Osteocyte (in vitro differentiated cells): ENCODE results near the gene CNNM4. TPM values are rescaled to one million over a fixed set of nuclear protein-coding genes. Genes with fewer than 3 reads are reported as not detected.

Experiments used
- DNase-seq: peaks from one replicate; pipeline ENCODE4 v3.0.0; 2021; ENCODE audit warnings: mixed read lengths; ENCODE audit not compliant: unreplicated experiment; ENCODE audit errors: extremely low spot score
- H3K27ac Mint-ChIP-seq: one replicate; pipeline ENCODE4 v1.8.0; 2021; ENCODE audit warnings: mild to moderate bottlenecking, mixed read lengths; ENCODE audit not compliant: unreplicated experiment
- H3K27me3 Mint-ChIP-seq: one replicate; pipeline ENCODE4 v1.8.0; 2021; ENCODE audit warnings: mixed read lengths; ENCODE audit not compliant: unreplicated experiment
- H3K36me3 Mint-ChIP-seq: one replicate; pipeline ENCODE4 v1.8.0; 2021; ENCODE audit warnings: mixed read lengths; ENCODE audit not compliant: unreplicated experiment
- H3K4me1 Mint-ChIP-seq: one replicate; pipeline ENCODE4 v1.8.0; 2021; ENCODE audit warnings: mixed read lengths; ENCODE audit not compliant: unreplicated experiment
- H3K4me3 Mint-ChIP-seq: one replicate; pipeline ENCODE4 v1.8.0; 2021; ENCODE audit warnings: mild to moderate bottlenecking, moderate library complexity, mixed read lengths; ENCODE audit not compliant: unreplicated experiment
- H3K9me3 Mint-ChIP-seq: one replicate; pipeline ENCODE4 v1.8.0; 2021; ENCODE audit warnings: mixed read lengths; ENCODE audit not compliant: unreplicated experiment
- total RNA-seq: library from RNA; stranded (reverse); gene quantifications from 2 replicates; pipeline ENCODE4 v1.2.1, GENCODE V29; 2021
- TF ChIP-seq, protein P1 (sequence below): fragments of 200-600 bp; sonication (generic); IDR thresholded peaks from 2 replicates; pipeline ENCODE4 v1.5.0; 2021; ENCODE audit warnings: antibody characterized with exemption, mild to moderate bottlenecking, moderate library complexity

The CNNM4 gene
- total RNA-seq, 1 donor from 2014 or later = 7.6 TPM

DNA sequence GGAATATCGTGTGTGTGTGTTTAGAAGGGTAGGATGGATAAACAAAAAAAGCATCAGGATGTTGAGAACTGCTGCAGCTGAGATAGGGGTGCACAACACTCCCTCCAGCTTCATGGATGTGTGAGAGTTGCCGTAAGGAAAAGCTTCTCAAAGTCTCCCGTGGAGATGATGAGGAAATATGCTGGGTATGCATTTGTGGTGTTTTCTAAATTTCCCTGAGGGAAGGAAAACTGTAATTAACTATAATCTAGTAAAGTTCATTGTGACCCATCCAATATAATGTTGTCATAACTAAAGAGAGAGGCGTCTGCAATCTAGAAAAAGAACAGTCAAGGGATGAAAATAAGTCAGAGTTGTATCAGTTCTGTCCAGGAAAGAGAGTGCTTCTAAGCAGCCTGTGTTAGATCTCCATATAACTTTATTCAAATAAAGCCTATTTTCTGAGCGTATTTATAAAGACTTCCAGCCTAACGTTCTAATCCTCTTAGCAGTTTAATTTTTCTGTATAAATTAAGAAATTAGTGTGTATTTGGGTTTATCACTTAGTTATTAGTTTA is 13.6 kb upstream of the CNNM4 start:
- no peak overlapping the region for H3K4me3 Mint-ChIP-seq
- no peaks in the 10 kb centered on the region for H3K36me3 Mint-ChIP-seq

DNA sequence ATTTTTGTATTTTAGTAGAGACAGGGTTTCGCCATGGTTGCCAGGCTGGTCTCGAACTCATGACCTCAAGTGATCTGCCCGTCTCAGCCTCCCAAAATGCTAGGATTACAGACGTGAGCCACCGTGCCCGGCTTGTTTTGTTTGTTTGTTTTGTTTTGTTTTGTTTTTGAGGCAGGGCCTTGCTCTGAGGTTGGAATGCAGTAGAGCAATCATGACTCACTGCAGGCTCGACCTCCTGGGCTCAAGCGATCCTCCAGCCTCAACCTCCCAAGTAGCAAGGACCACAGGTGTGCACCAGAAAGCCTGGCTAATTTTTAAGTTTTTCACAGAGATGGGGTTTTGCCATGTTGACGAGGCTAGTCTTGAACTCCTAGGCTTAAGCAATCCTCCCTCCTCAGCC is 8.9 kb upstream of the CNNM4 start:
- TF ChIP-seq, protein P1, sequence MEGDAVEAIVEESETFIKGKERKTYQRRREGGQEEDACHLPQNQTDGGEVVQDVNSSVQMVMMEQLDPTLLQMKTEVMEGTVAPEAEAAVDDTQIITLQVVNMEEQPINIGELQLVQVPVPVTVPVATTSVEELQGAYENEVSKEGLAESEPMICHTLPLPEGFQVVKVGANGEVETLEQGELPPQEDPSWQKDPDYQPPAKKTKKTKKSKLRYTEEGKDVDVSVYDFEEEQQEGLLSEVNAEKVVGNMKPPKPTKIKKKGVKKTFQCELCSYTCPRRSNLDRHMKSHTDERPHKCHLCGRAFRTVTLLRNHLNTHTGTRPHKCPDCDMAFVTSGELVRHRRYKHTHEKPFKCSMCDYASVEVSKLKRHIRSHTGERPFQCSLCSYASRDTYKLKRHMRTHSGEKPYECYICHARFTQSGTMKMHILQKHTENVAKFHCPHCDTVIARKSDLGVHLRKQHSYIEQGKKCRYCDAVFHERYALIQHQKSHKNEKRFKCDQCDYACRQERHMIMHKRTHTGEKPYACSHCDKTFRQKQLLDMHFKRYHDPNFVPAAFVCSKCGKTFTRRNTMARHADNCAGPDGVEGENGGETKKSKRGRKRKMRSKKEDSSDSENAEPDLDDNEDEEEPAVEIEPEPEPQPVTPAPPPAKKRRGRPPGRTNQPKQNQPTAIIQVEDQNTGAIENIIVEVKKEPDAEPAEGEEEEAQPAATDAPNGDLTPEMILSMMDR = no peak
- H3K36me3 Mint-ChIP-seq = no peaks in the 10 kb centered on the region
- peaks cover 2% of the 10 kb centered on the region for H3K27me3 Mint-ChIP-seq
- H3K4me1 Mint-ChIP-seq = peaks cover 14% of the 10 kb centered on the region
- no peak for DNase-seq
- no peak overlapping the region for H3K4me3 Mint-ChIP-seq
- H3K9me3 Mint-ChIP-seq = no peaks in the 10 kb centered on the region
- no peak overlapping the region for H3K27ac Mint-ChIP-seq

More for the DNA sequence above, 13.6 kb upstream of the CNNM4 start:
- Mint-ChIP-seq H3K27me3 (peaks cover 4% of the 10 kb centered on the region), H3K27ac (no peak overlapping the region), H3K4me1 (peaks cover 16% of the 10 kb centered on the region), H3K9me3 (no peaks in the 10 kb centered on the region)
- no peak for DNase-seq
- TF ChIP-seq, protein P1 = no peak

DNA sequence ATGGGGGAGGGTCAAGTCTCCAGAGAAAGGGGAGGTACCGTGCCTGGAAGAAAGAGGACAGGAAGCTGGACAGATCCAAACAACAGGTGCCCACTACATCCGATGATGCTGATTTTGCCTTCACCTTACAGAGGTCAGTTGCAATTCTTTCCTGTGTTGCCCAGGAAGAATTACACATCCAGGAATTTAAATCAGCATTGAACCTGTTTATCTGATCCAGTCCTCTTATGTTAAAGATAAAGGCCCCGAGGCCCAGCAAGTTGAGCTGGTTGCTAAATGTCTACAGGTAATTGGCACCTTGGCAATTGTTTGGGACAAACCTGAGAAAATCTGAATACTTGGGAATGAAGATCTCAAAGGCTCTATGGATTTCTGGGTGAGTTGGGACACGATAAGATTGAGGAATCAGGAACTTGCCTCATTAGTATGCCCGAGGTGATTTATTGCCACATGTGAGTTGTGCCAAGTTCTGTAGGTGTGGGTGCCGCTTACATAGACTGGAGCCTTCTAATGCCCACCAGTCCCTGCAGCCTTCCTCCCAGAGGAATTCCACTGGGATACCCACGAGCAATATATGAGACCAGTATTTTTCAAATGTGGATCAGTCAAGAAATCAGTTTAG is 6.9 kb upstream of the CNNM4 start:
- Mint-ChIP-seq H3K4me3 (no peak overlapping the region), H3K36me3 (no peaks in the 10 kb centered on the region), H3K27ac (no peak overlapping the region), H3K9me3 (no peaks in the 10 kb centered on the region), H3K4me1 (no peaks in the 10 kb centered on the region), H3K27me3 (peaks cover 2% of the 10 kb centered on the region)
- TF ChIP-seq, protein P1 = no peak
- DNase-seq = no peak

DNA sequence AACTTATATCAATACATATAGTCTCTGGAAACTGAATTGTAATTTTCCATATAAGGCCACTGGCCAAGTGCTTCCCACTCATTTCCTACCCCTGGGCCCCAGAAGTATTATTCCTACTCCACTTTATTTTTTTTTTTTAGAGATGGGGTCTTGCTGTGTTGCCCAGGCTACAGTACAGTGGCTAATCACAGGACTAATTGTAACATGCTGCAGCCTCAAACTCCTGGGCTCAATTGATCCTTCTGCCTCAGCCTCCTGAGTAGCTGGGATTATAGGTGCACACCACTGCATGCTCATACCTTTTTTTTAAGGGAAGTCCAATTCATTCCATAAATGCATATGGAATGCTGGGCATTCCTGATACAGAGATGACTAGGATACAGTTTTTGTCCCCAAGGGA is 6.4 kb upstream of the CNNM4 start:
- no peaks in the 10 kb centered on the region for H3K9me3 Mint-ChIP-seq
- H3K36me3 Mint-ChIP-seq = no peaks in the 10 kb centered on the region
- H3K4me3 Mint-ChIP-seq = no peak overlapping the region
- no peak overlapping the region for H3K27ac Mint-ChIP-seq
- no peak for DNase-seq
- TF ChIP-seq, protein P1 = no peak
- peaks cover 2% of the 10 kb centered on the region for H3K27me3 Mint-ChIP-seq
- H3K4me1 Mint-ChIP-seq = no peaks in the 10 kb centered on the region

DNA sequence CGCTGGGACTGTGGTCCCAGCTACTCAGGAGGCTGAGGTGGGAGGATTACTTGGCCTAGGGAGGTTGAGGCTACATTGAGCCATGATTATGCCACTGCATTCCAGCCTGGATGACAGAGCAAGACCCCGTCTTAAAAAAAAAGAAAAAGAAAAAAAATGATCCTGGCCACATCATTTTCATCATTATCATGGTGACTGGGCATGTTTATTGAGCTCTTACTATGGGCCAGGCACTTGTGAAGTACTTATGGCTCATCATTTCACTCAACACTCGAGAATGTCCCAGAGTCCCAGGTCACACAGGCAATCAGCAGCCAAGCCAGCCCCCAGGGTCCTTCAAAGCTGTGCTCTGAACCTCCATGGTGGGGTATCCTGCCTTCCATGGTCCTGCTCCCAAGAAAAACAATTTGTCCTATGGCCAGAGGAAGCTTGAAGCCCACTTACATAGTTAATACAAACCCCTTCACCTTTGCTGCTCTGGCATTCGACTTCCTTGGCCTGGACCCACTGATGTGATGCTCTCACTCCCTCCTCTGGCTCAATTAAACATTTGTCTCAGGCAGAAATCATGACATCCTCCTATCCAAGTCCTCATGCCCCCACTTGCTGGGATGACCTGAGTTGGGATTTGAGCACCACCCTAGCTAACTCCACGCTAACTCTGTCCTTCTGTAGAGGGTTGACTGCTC is 3.8 kb upstream of the CNNM4 start:
- TF ChIP-seq, protein P1 = no peak
- H3K27ac Mint-ChIP-seq = no peak overlapping the region
- DNase-seq = no peak
- H3K27me3 Mint-ChIP-seq = no peaks in the 10 kb centered on the region
- no peak overlapping the region for H3K4me3 Mint-ChIP-seq
- H3K4me1 Mint-ChIP-seq = peaks cover 17% of the 10 kb centered on the region
- no peaks in the 10 kb centered on the region for H3K36me3 Mint-ChIP-seq
- no peaks in the 10 kb centered on the region for H3K9me3 Mint-ChIP-seq
